Left colon (tissue), 2 donors: ENCODE data around the gene MAP4K3. TPM values are rescaled to one million over a fixed set of nuclear protein-coding genes. Genes with fewer than 3 reads are reported as not detected.

Experiments
- ATAC-seq: fragments of 200-7000 bp; cut with Tn5 transposase; one replicate; pipeline ENCODE4 v1.9.1; 2020; ENCODE audit warnings: mild to moderate bottlenecking, moderate library complexity
- DNase-seq, 2 donors: peaks; one replicate each; pipeline ENCODE4 v3.0.0-alpha.2; 2020
- intact Hi-C, 2 donors: fragments of 100-400 bp; cut with DNase I in 1 of 2; cut with micrococcal nuclease in 1 of 2; formaldehyde crosslinking; loops; one replicate each; pipeline versions ENCODE4 v1.11.2 to v1.14.0; 2022; cut with DNase I, micrococcal nuclease
- long read RNA-seq: library from polyadenylated mRNA; unstranded; transcript quantifications from one replicate; pipeline ENCODE4 v2.0.0, GENCODE V29; 2021
- total RNA-seq, 2 donors: library from RNA; stranded (reverse); fragmentation: NEBNext Ultra II Directional; extraction: Animal tissue kit (Norgen Biotek cat#: 25700); gene quantifications; one replicate each; pipeline ENCODE4 v1.2.1, GENCODE V29; 2021
- donor health status: DM: no; HTN: no; CAD: no.
- donor health status: DM: yes; HTN: yes; CAD: no.

MAP4K3 gene
- 10 to 100 TPM; 29.4 to 30.0 TPM for total RNA-seq
- long read RNA-seq, full-length matches to known transcripts = 13 of 26 reads
- long read RNA-seq, partial matches to known transcripts = 3 of 26 reads
- long read RNA-seq, other reads (novel, unspliced or antisense) = 10 of 26 reads

GRCh38 chr2:39436592-39437521 is at the start of gene MAP4K3:
Gene MAP4K3 (minus strand): TSS chr2:39437285. CDS start chr2:39436987, 298 bp downstream.
- DNase-seq = peak; percentile 93 to 96
- ATAC-seq = peak; percentile 86
- intact Hi-C loops = loop anchor here in 1 of 2 donors (10.0 kb wide), 1 partner anchor 52 kb away; no protein-coding TSS in a partner anchor

GRCh38 chr2:39486071-39486470 is 49.0 kb upstream of the MAP4K3 start:
- ATAC-seq (no peak), DNase-seq (no peak)
- intact Hi-C loops = no loop called here

GRCh38 chr2:39484620-39485495 is 47.8 kb upstream of the MAP4K3 start:
- intact Hi-C loops = no loop called here
- DNase-seq (no peak), ATAC-seq (no peak)

- no peak for DNase-seq
- no peak for ATAC-seq
- intact Hi-C loops = no loop called here
Observed at GRCh38 chr2:39484206-39484605, 47.1 kb upstream of the MAP4K3 start.

GRCh38 chr2:39483534-39483933 is 46.4 kb upstream of the MAP4K3 start:
- intact Hi-C loops = no loop called here
- DNase-seq = no peak
- ATAC-seq = no peak

GRCh38 chr2:39481611-39482010 is 44.5 kb upstream of the MAP4K3 start:
- DNase-seq (no peak), ATAC-seq (peak; percentile 49)
- intact Hi-C loops = no loop called here

GRCh38 chr2:39479696-39480095 is 42.6 kb upstream of the MAP4K3 start:
- intact Hi-C loops = no loop called here
- DNase-seq (no peak), ATAC-seq (no peak)

- intact Hi-C loops = no loop called here
Observed at GRCh38 chr2:39479053-39479670, 42.1 kb upstream of the MAP4K3 start.

GRCh38 chr2:39476524-39476923 is 39.4 kb upstream of the MAP4K3 start:
- intact Hi-C loops = no loop called here
- DNase-seq (no peak), ATAC-seq (no peak)

More at GRCh38 chr2:39479053-39479670, 42.1 kb upstream of the MAP4K3 start:
- DNase-seq = no peak
- ATAC-seq = no peak

GRCh38 chr2:39475006-39475405 is 37.9 kb upstream of the MAP4K3 start:
- ATAC-seq = no peak
- intact Hi-C loops = no loop called here

GRCh38 chr2:39470580-39470979 is 33.5 kb upstream of the MAP4K3 start:
- intact Hi-C loops = no loop called here
- ATAC-seq (no peak), DNase-seq (no peak)

More at GRCh38 chr2:39475006-39475405, 37.9 kb upstream of the MAP4K3 start:
- DNase-seq = no peak

- DNase-seq (peak; percentile 20 to 38), ATAC-seq (peak; percentile 64)
- intact Hi-C loops = no loop called here
Observed at GRCh38 chr2:39469807-39470206, 32.7 kb upstream of the MAP4K3 start.

- DNase-seq (no peak), ATAC-seq (peak; percentile 44)
- intact Hi-C loops = no loop called here
Observed at GRCh38 chr2:39468579-39469451, 31.7 kb upstream of the MAP4K3 start.

- ATAC-seq (no peak), DNase-seq (no peak)
- intact Hi-C loops = no loop called here
Observed at GRCh38 chr2:39466311-39466710, 29.2 kb upstream of the MAP4K3 start.

GRCh38 chr2:39464864-39465263 is 27.8 kb upstream of the MAP4K3 start:
- DNase-seq (no peak), ATAC-seq (no peak)
- intact Hi-C loops = no loop called here

- intact Hi-C loops = no loop called here
- DNase-seq (no peak), ATAC-seq (no peak)
Observed at GRCh38 chr2:39455826-39456225, 18.7 kb upstream of the MAP4K3 start.

- ATAC-seq = no peak
- intact Hi-C loops = no loop called here
- no peak for DNase-seq
Observed at GRCh38 chr2:39452396-39452795, 15.3 kb upstream of the MAP4K3 start.

- no peak for DNase-seq
- intact Hi-C loops = no loop called here
- no peak for ATAC-seq
Observed at GRCh38 chr2:39451954-39452353, 14.9 kb upstream of the MAP4K3 start.
